ENCODE results near the gene CD96. TPM values are rescaled to one million over a fixed set of nuclear protein-coding genes. Genes with fewer than 3 reads are reported as not detected.

The CD96 gene
- total RNA-seq, 1 experiment from 2014 or later, result not detected

DNA sequence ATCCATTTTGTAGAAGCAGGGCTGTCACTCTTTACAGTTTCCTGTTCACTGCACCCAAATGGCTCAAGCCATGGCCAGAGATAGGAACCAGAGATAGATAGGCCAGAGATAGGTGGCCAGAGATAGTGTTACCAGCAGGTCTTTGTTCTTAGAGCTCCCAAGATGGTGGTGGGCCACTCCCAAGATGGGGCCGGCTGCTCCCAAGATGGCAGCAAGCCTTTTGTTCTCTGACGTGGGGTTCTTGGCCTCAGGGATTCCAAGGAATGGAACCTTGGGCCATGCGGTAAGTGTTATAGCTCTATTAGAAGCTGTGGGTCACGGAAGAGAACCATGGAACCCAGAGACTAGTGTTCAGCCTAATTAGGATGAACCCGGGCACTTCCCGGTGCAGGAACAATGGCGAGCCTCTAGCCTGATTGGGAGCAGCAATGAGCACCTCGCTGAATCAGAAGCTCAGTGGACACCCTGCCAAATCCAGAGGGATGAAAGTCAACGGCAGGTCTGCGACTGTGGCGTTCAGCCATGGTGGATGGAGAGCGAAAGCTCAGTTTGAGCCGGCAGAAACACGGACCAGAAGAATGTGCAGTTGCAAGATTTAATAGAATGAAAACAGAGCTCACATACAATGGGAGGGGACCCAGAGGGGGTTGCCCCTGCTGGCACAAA is 45.0 kb upstream of the CD96 start:
- ATAC-seq, result no peak
- Histone ChIP-seq H3K9ac (ENCODE audit: low read length) (no peak overlapping the region), H2AFZ (ENCODE audit: low read length) (0 out of 2 replicates have a peak overlapping the region, but pooled peaks have one; percentile 2), H3K9me3 (ENCODE audit: low read length) (no peaks in the 10 kb centered on the region), H3F3A (ENCODE audit: low read length, unreplicated experiment) (no peaks in the 10 kb centered on the region), H3K4me3 (ENCODE audit: low read length) (no peak overlapping the region), H3K79me2 (ENCODE audit: low read length) (no peaks in the 10 kb centered on the region), H3K27me3 (ENCODE audit: low read length) (no peaks in the 10 kb centered on the region), H3K27ac (ENCODE audit: low read length) (no peak overlapping the region), H3K36me3 (ENCODE audit: low read depth, low read length) (no peaks in the 10 kb centered on the region), H3K4me2 (ENCODE audit: low read length) (no peak overlapping the region), H3K4me1 (ENCODE audit: insufficient read depth, low read length) (no peaks in the 10 kb centered on the region), H3K9me2 (replicated peaks; ENCODE audit: low read length) (no peaks in the 10 kb centered on the region), H4K20me1 (ENCODE audit: low read length) (no peaks in the 10 kb centered on the region)
- ChIA-PET POLR2A (ENCODE audit: unreplicated experiment) (no interaction called here), CTCF (interaction anchor here (0.7 kb wide), 1 partner anchor 40 kb away, joined by 3 read pairs; no protein-coding TSS in a partner anchor)
- intact Hi-C loops (cut with micrococcal nuclease), result no loop called here
- no peak for DNase-seq
- TF ChIP-seq, protein P1, sequence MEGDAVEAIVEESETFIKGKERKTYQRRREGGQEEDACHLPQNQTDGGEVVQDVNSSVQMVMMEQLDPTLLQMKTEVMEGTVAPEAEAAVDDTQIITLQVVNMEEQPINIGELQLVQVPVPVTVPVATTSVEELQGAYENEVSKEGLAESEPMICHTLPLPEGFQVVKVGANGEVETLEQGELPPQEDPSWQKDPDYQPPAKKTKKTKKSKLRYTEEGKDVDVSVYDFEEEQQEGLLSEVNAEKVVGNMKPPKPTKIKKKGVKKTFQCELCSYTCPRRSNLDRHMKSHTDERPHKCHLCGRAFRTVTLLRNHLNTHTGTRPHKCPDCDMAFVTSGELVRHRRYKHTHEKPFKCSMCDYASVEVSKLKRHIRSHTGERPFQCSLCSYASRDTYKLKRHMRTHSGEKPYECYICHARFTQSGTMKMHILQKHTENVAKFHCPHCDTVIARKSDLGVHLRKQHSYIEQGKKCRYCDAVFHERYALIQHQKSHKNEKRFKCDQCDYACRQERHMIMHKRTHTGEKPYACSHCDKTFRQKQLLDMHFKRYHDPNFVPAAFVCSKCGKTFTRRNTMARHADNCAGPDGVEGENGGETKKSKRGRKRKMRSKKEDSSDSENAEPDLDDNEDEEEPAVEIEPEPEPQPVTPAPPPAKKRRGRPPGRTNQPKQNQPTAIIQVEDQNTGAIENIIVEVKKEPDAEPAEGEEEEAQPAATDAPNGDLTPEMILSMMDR (conservative IDR thresholded peaks at IDR 0.05; ENCODE audit: low read depth, low read length), result no peak
- TF ChIP-seq EZH2 (IDR thresholded peaks at IDR 0.05; ENCODE audit: low read length, unreplicated experiment) (no peak), EZH2phosphoT487 (IDR thresholded peaks at IDR 0.05; ENCODE audit: borderline replicate concordance, low read length) (no peak)
- no TSS peak for BruUV-seq (replicated peaks)

DNA sequence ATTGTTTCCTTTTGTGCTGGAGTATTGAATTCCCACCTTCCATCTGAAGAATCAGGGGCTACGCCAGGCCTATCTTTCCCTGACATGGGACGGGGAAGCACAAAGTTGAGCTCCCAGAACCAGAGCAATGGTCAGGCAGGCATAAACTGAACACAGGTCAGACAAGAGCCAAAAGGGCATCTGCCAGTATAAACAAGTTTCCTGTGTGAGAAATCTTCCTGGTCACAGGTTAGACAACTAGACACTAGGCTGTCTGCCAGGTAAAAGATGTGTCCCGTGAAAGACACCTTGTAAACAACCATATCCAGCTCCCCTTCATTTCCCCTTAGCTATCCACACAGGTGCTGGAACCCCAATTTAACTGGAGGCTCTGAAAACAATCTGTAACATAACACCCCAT is 44.0 kb upstream of the CD96 start:
- TF ChIP-seq EZH2phosphoT487 (IDR thresholded peaks at IDR 0.05; ENCODE audit: borderline replicate concordance, low read length) (no peak), EZH2 (IDR thresholded peaks at IDR 0.05; ENCODE audit: low read length, unreplicated experiment) (no peak)
- TF ChIP-seq, protein P1 (conservative IDR thresholded peaks at IDR 0.05; ENCODE audit: low read depth, low read length), result no peak
- no TSS peak for BruUV-seq (replicated peaks)
- no peaks in the 10 kb centered on the region for H3K4me1 ChIP-seq (ENCODE audit: insufficient read depth, low read length)
- no peaks in the 10 kb centered on the region for H4K20me1 ChIP-seq (ENCODE audit: low read length)
- no peak overlapping the region for H3K9ac ChIP-seq (ENCODE audit: low read length)
- H3K4me3 ChIP-seq (ENCODE audit: low read length), result no peak overlapping the region
- H3K27me3 ChIP-seq (ENCODE audit: low read length), result no peaks in the 10 kb centered on the region
- ATAC-seq (no peak), DNase-seq (no peak)
- no peaks in the 10 kb centered on the region for H3K79me2 ChIP-seq (ENCODE audit: low read length)
- CTCF ChIA-PET, result no interaction called here
- no peaks in the 10 kb centered on the region for H3F3A ChIP-seq (ENCODE audit: low read length, unreplicated experiment)
- no peaks in the 10 kb centered on the region for H3K9me3 ChIP-seq (ENCODE audit: low read length)
- H2AFZ ChIP-seq (ENCODE audit: low read length), result no peak overlapping the region
- no peak overlapping the region for H3K4me2 ChIP-seq (ENCODE audit: low read length)
- intact Hi-C loops (cut with micrococcal nuclease), result loop anchor here (1.0 kb wide), 1 partner anchor 251 kb away; no protein-coding TSS in a partner anchor
- no peak overlapping the region for H3K27ac ChIP-seq (ENCODE audit: low read length)
- H3K36me3 ChIP-seq (ENCODE audit: low read depth, low read length), result no peaks in the 10 kb centered on the region
- H3K9me2 ChIP-seq (replicated peaks; ENCODE audit: low read length), result no peaks in the 10 kb centered on the region
- POLR2A ChIA-PET (ENCODE audit: unreplicated experiment), result no interaction called here

DNA sequence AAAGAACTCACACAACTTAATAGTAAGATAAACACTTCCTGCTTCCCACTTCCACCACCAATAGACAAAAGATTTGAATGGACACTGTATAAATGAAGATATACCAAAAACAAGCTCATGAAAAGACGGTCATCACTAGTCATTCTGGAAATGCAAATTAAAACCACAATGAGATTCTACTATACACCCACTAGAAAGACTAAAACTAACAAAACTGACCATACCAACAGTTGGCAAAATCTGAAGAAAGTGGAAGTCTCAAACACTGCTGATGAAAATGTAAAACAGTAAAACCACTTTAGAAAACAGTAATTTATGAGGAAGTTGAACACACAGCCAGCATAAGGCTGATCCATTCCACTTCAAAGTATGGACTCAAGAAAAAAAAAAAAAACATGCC is 35.6 kb upstream of the CD96 start:
- Histone ChIP-seq H3K79me2 (ENCODE audit: low read length) (no peaks in the 10 kb centered on the region), H4K20me1 (ENCODE audit: low read length) (no peaks in the 10 kb centered on the region), H3K9ac (ENCODE audit: low read length) (no peak overlapping the region), H3K4me3 (ENCODE audit: low read length) (no peak overlapping the region), H3K4me2 (ENCODE audit: low read length) (no peak overlapping the region), H3F3A (ENCODE audit: low read length, unreplicated experiment) (no peaks in the 10 kb centered on the region), H3K36me3 (ENCODE audit: low read depth, low read length) (no peaks in the 10 kb centered on the region), H2AFZ (ENCODE audit: low read length) (no peak overlapping the region), H3K27ac (ENCODE audit: low read length) (no peak overlapping the region), H3K9me3 (ENCODE audit: low read length) (no peaks in the 10 kb centered on the region), H3K27me3 (ENCODE audit: low read length) (no peaks in the 10 kb centered on the region), H3K9me2 (replicated peaks; ENCODE audit: low read length) (no peaks in the 10 kb centered on the region), H3K4me1 (ENCODE audit: insufficient read depth, low read length) (no peaks in the 10 kb centered on the region)
- no peak for ATAC-seq
- BruUV-seq (replicated peaks), result no TSS peak
- ChIA-PET CTCF (no interaction called here), POLR2A (ENCODE audit: unreplicated experiment) (no interaction called here)
- DNase-seq, result no peak
- intact Hi-C loops (cut with micrococcal nuclease), result no loop called here
- TF ChIP-seq, protein P1 (conservative IDR thresholded peaks at IDR 0.05; ENCODE audit: low read depth, low read length), result no peak
- TF ChIP-seq EZH2phosphoT487 (IDR thresholded peaks at IDR 0.05; ENCODE audit: borderline replicate concordance, low read length) (no peak), EZH2 (IDR thresholded peaks at IDR 0.05; ENCODE audit: low read length, unreplicated experiment) (no peak)
